CD4-positive, alpha-beta T cell treated with Interleukin-4 for 1 hour (primary cell): Measurements from ENCODE around the gene WFDC1.

ENCODE experiments used
- DNase-seq, 2 donors: peaks; one replicate each; pipeline ENCODE4 v3.0.0-alpha.2; 2020 to 2022

Gene WFDC1

GRCh38 chr16:84274515-84274914, 20.2 kb upstream of the WFDC1 start:
- DNase-seq = no peak

GRCh38 chr16:84275585-84276151, 19.0 kb upstream of the WFDC1 start:
- DNase-seq = no peak

GRCh38 chr16:84277244-84277823, 17.3 kb upstream of the WFDC1 start:
- peak; percentile 57 to 64 for DNase-seq

GRCh38 chr16:84278333-84278732, 16.3 kb upstream of the WFDC1 start:
- no peak for DNase-seq

- no peak for DNase-seq
Measured at GRCh38 chr16:84278968-84279367, 15.7 kb upstream of the WFDC1 start.

GRCh38 chr16:84279881-84280280, 14.8 kb upstream of the WFDC1 start:
- DNase-seq = no peak

- peak in 1 of 2 donors; percentile 6 for DNase-seq
Measured at GRCh38 chr16:84281074-84281473, 13.6 kb upstream of the WFDC1 start.

GRCh38 chr16:84282533-84282932, 12.1 kb upstream of the WFDC1 start:
- no peak for DNase-seq

- DNase-seq = no peak
Measured at GRCh38 chr16:84283314-84284153, 11.1 kb upstream of the WFDC1 start.

- DNase-seq = no peak
Measured at GRCh38 chr16:84284154-84284722, 10.4 kb upstream of the WFDC1 start.

- no peak for DNase-seq
Measured at GRCh38 chr16:84286578-84287240, 8.0 kb upstream of the WFDC1 start.

- DNase-seq = no peak
Measured at GRCh38 chr16:84288902-84289301, 5.8 kb upstream of the WFDC1 start.

GRCh38 chr16:84291226-84291625, 3.5 kb upstream of the WFDC1 start:
- no peak for DNase-seq

GRCh38 chr16:84292011-84292410, 2.7 kb upstream of the WFDC1 start:
- DNase-seq = no peak

- DNase-seq = no peak
Measured at GRCh38 chr16:84293406-84293805, 1.3 kb upstream of the WFDC1 start.

GRCh38 chr16:84294117-84294516, 561 bp upstream of the WFDC1 start:
- DNase-seq = no peak

- no peak for DNase-seq
Measured at GRCh38 chr16:84295203-84295860, 654 bp downstream of the WFDC1 start.

GRCh38 chr16:84298376-84298899, 3.8 kb downstream of the WFDC1 start:
- no peak for DNase-seq

GRCh38 chr16:84299734-84300440, 5.2 kb downstream of the WFDC1 start:
- DNase-seq = no peak

- no peak for DNase-seq
Measured at GRCh38 chr16:84302111-84302954, 7.7 kb downstream of the WFDC1 start.

- DNase-seq = no peak
Measured at GRCh38 chr16:84303023-84303422, 8.3 kb downstream of the WFDC1 start.
